ENCODE results near the gene GPC6.
A peak's percentile ranks its signal among the peaks of the same experiment; 100 is the strongest.

GPC6 gene

DNA sequence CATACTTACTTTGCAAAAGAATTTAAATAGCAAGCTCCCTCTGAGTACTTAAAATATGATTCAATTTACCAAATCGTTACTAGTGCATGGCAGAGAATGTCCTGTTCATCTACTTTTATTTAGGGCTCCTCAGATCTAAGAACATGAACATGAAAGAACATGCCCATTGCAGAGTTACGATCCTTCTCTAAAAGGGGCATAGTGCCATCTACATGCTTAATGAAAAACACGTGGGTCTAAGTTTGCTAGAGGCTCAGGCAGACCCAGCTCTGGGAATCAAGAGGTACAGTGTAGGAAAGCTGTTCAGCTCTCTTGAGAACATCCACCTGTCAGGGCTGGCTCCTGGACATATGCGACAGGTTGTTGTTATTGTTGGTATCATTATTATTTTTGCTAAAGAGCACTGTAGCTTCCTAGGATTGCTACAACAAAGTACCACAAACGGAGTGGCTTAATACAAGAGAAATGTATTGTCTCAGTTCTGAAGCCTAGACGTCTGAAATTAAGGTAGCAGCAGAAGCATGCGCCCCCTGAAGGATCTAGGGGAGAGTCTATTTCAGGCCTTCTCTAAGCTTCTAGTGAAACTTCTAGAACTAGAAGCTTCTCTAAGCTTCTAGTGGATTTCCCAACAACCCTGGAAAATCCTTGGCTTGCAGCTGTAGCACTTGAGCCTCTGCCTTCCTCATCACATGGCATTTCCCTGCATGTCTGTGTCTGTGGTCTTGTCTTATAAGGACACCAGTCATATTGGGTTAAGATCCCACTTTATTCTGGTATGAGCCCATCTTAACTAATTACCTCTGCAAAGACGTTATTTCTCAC, 1119.0 kb downstream of the GPC6 start:
- H3K4me1 ChIP-seq = peaks cover 8% of the 10 kb centered on the region
- no peak for DNase-seq (ENCODE audit: low spot score in 2 of 2)
- in situ Hi-C loops (cut with MboI; ENCODE audit: low sequenced_read_pairs) = no loop called here

DNA sequence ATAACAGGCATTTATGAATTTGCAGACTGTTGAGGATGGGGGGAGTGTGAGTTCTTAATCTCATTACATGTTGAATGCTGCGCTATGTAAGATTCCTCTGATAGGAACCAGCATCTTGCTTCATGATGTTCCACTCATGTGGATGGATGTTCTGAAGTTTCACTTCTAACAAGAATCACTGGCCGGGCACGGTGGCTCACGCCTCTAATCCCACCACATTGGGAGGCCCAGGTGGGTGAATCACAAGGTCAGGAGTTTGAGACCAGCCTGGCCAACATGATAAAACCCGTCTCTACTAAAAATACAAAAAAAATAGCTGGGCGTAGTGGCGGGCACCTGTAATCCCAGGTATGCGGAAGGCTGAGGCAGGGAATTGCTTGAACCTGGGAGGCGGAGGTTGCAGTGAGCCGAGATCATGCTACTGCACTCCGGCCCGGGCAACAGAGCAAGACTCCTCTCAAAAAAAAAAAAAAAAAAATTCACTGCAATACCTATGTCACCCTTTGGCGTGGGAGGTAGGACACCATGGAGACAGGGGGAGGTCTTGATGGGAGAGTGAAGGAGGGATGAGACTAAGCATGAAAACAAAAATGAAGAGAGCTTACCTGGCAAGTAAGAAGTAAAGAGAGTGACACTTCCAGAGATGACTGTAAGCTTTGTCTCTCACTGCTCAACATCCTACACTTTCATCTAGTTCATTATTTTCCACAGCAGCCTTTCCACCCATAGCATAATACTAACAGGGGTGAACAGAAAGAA, 1119.8 kb downstream of the GPC6 start:
- Histone ChIP-seq H3K9me3 (no peaks in the 10 kb centered on the region), H3K27me3 (ENCODE audit: low read depth) (no peaks in the 10 kb centered on the region), H3K36me3 (replicated peaks) (no peaks in the 10 kb centered on the region), H3K4me1 (peaks cover 8% of the 10 kb centered on the region), H3K4me3 (no peak overlapping the region)
- no peak for DNase-seq (ENCODE audit: low spot score in 2 of 2)
- in situ Hi-C loops (cut with MboI; ENCODE audit: low sequenced_read_pairs) = no loop called here

More for the DNA sequence above, 1119.0 kb downstream of the GPC6 start:
- Histone ChIP-seq H3K36me3 (replicated peaks) (no peaks in the 10 kb centered on the region), H3K27me3 (ENCODE audit: low read depth) (no peaks in the 10 kb centered on the region), H3K4me3 (no peak overlapping the region), H3K9me3 (no peaks in the 10 kb centered on the region)

DNA sequence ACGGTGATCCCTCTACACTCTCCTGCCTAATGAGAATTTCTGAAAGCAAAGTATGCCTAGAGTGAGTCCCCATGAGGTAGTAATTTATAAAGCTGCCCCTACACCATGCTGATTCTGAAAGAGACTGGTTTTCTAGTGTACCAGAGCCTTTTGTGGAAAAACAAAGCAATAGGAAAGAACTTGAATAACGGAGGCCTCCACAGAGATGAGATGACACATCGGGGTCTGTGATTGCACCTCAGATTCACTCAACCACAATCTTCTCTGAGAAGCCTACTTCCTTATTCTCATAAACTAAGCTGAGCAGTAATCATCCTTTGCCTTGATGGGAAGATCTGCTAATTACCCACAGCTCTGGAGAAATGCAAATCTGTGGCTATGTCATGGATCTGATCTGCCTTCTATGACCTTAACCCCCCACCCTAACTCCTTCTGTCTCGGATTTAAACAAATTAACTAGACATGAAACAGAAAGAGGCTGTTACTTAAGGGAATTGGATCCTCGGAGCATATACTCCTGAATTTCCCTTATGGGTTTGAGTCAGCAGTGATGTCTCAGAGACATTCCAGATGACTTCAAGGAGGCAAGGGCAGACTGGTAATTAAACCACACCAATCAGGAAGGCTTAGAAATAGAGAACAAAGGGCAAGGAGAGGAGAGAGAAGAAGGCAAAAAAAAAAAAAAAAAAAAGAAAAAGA, 1124.8 kb downstream of the GPC6 start:
- no peak for DNase-seq (ENCODE audit: low spot score in 2 of 2)
- H3K9me3 ChIP-seq = no peaks in the 10 kb centered on the region; the same call in 1 of the 2 replicates
- in situ Hi-C loops (cut with MboI; ENCODE audit: low sequenced_read_pairs) = loop anchor here (25.0 kb wide), 2 partner anchors 1114 to 1789 kb away; partner anchors contain the start of gene GPC6
- no peaks in the 10 kb centered on the region for H3K27me3 ChIP-seq (ENCODE audit: low read depth)
- no peaks in the 10 kb centered on the region for H3K4me1 ChIP-seq
- H3K4me3 ChIP-seq = no peak overlapping the region
- no peaks in the 10 kb centered on the region for H3K36me3 ChIP-seq (replicated peaks)

DNA sequence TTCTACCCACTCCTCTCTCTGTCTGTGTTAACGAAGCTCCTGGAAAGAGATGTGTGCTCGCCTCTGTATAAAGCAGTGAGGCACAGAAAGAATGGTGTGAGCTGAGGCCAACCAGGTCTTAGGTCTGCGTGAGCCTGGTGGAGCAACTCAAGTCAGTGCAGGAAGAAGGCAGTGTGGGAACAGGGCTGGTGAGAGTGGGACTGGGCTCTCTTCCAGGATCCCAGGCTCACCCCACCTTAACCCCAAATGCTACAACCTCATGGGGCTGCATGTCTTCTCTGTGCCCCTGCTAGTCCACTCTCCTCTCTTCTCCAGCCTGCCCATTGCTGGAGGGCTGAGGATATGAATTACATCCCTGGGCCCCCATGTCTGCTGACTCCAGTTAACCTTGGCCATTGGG, 1125.5 kb downstream of the GPC6 start:
- Histone ChIP-seq H3K4me1 (no peaks in the 10 kb centered on the region), H3K36me3 (replicated peaks) (no peaks in the 10 kb centered on the region), H3K4me3 (no peak overlapping the region), H3K27me3 (ENCODE audit: low read depth) (no peaks in the 10 kb centered on the region), H3K9me3 (no peaks in the 10 kb centered on the region; the same call in 1 of the 2 replicates)
- in situ Hi-C loops (cut with MboI; ENCODE audit: low sequenced_read_pairs) = loop anchor here (25.0 kb wide), 2 partner anchors 1115 to 1790 kb away; partner anchors contain the start of gene GPC6
- no peak for DNase-seq (ENCODE audit: low spot score in 2 of 2)

DNA sequence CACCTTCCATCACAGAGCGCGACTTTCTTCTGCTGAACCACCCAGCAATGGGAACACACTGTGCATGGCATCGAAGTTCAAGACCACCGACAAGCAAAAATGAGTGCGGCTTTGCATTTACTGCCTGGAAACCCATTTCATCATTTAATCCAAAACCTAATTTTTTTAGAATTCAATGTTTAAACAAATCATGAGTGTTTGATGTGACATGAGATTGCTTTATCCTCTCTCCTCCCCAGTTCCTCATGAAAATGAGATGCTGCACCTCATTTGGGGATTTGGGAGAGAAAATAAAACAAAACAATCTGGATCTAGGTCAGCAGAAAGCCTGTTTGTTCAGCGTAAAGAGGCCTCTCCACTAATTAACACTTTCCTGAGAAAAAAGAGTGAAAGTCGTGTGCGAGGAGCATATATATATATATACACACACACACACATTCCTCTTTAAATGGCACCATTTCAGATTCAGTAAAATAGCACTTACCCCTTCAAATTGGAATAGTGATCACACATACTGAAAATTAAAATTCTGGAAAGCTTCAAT, 1126.6 kb downstream of the GPC6 start:
- Histone ChIP-seq H3K36me3 (replicated peaks) (no peaks in the 10 kb centered on the region), H3K27me3 (ENCODE audit: low read depth) (no peaks in the 10 kb centered on the region), H3K4me1 (no peaks in the 10 kb centered on the region), H3K4me3 (no peak overlapping the region), H3K9me3 (no peaks in the 10 kb centered on the region; the same call in 1 of the 2 replicates)
- in situ Hi-C loops (cut with MboI; ENCODE audit: low sequenced_read_pairs) = loop anchor here (25.0 kb wide), 2 partner anchors 1116 to 1791 kb away; partner anchors contain the start of gene GPC6
- no peak for DNase-seq (ENCODE audit: low spot score in 2 of 2)

DNA sequence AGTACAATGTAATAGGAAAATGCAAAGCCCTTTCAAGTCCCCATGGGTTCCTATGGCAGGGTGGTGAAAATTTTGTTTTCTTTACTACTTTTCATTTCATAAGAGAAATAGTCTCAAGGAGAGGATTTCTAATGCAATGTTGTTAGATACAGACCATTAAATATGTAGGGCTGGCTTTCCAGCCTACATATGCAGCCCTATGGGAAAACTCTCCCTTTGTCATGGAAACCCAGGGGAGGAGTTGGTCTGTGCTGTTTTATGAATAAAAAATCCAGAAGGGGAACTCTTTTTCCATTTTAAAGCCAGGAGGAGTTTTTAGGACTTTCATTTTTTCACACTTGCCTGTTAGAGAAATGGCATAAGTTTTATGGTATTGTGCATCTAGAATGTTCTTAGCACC, 1133.3 kb downstream of the GPC6 start:
- in situ Hi-C loops (cut with MboI; ENCODE audit: low sequenced_read_pairs) = loop anchor here (25.0 kb wide), 2 partner anchors 1123 to 1798 kb away; partner anchors contain the start of gene GPC6
- H3K9me3 ChIP-seq = no peaks in the 10 kb centered on the region; the same call in 1 of the 2 replicates
- no peak for DNase-seq (ENCODE audit: low spot score in 2 of 2)
- H3K27me3 ChIP-seq (ENCODE audit: low read depth) = no peaks in the 10 kb centered on the region
- H3K36me3 ChIP-seq (replicated peaks) = no peaks in the 10 kb centered on the region
- H3K4me3 ChIP-seq = no peak overlapping the region
- H3K4me1 ChIP-seq = peaks cover 2% of the 10 kb centered on the region; the same call in 1 of the 2 replicates

DNA sequence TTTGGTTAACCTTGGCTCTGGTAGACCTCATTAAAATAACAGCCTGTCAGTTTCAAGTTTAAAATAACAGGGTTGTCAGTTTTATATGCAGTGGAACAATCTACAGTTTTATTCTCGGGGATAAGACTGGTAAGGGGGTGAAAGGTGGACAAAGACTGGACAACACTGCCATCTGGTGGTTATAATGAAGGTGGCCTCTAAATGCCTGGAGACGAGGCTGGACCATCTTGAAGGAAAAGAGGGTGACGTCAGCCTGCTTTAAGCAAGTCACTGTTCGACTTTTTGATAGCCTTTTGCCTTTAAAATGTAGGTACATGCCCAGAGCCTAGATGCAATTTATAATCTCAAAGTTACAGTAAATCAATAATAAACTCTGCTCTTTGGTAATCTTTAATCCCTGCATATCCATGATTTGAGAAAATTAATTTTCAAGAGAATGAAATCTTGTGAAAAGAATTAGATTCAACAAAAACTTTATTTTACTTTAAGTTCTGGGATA, 1135.9 kb downstream of the GPC6 start:
- in situ Hi-C loops (cut with MboI; ENCODE audit: low sequenced_read_pairs) = loop anchor here (25.0 kb wide), 2 partner anchors 1125 to 1800 kb away; partner anchors contain the start of gene GPC6

DNA sequence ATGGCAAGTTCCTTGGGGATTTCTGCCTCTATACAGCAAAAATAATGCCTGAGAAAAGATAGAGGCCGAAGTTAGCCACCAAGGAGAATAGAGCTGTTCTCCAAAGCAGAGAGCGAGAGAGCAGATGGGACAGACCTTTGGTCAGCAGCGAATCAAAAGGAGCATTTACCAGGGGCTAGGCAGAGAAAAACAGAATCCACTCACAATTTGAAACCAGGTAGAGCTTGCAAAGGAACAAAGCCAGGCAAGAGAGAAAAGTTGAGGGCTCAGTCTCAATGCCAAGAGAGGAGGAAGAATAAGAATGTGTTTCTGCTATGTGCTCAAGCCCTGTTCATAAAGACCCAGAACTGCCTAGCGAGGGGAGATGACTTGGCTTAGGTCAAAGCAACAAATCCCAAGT, 1140.1 kb downstream of the GPC6 start:
- Histone ChIP-seq H3K4me3 (no peak overlapping the region), H3K27me3 (ENCODE audit: low read depth) (no peaks in the 10 kb centered on the region), H3K4me1 (peaks cover 2% of the 10 kb centered on the region; the same call in 1 of the 2 replicates), H3K9me3 (no peaks in the 10 kb centered on the region), H3K36me3 (replicated peaks) (no peaks in the 10 kb centered on the region)
- in situ Hi-C loops (cut with MboI; ENCODE audit: low sequenced_read_pairs) = loop anchor here (25.0 kb wide), 2 partner anchors 1129 to 1804 kb away; partner anchors contain the start of gene GPC6
- no peak for DNase-seq (ENCODE audit: low spot score in 2 of 2)

More for the DNA sequence above, 1135.9 kb downstream of the GPC6 start:
- H3K4me3 ChIP-seq = no peak overlapping the region
- H3K27me3 ChIP-seq (ENCODE audit: low read depth) = no peaks in the 10 kb centered on the region
- DNase-seq (ENCODE audit: low spot score in 2 of 2) = peak; percentile 77 to 80
- no peaks in the 10 kb centered on the region for H3K9me3 ChIP-seq
- no peaks in the 10 kb centered on the region for H3K36me3 ChIP-seq (replicated peaks)
- H3K4me1 ChIP-seq = peaks cover 2% of the 10 kb centered on the region; the same call in 1 of the 2 replicates

DNA sequence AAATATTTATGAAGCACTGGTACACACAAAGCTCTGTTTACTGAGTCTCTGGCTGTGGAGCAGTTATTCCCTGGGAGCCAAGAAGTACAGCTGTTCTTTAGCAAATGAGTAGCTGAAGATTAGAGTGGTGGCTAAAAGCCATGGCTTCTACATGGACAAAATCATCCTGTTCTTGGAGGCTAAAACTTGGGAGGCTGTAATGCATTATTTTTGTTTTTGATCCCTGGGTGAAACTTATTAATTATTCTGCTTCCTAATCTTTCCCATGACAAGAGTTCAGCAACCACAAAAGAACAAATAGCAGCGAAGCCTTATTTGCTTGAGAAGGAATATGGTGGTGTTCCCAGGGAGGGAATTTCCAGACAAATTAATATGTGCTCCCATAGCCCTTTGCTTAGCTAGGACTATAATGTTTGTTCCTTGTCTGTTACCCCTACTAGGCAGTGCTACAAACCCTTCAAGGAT, 1143.4 kb downstream of the GPC6 start:
- no peak overlapping the region for H3K4me3 ChIP-seq
- no peaks in the 10 kb centered on the region for H3K36me3 ChIP-seq (replicated peaks)
- DNase-seq (ENCODE audit: low spot score in 2 of 2) = no peak
- no peaks in the 10 kb centered on the region for H3K27me3 ChIP-seq (ENCODE audit: low read depth)
- in situ Hi-C loops (cut with MboI; ENCODE audit: low sequenced_read_pairs) = loop anchor here (25.0 kb wide), 2 partner anchors 1133 to 1808 kb away; partner anchors contain the start of gene GPC6
- H3K4me1 ChIP-seq = no peaks in the 10 kb centered on the region
- H3K9me3 ChIP-seq = no peaks in the 10 kb centered on the region

DNA sequence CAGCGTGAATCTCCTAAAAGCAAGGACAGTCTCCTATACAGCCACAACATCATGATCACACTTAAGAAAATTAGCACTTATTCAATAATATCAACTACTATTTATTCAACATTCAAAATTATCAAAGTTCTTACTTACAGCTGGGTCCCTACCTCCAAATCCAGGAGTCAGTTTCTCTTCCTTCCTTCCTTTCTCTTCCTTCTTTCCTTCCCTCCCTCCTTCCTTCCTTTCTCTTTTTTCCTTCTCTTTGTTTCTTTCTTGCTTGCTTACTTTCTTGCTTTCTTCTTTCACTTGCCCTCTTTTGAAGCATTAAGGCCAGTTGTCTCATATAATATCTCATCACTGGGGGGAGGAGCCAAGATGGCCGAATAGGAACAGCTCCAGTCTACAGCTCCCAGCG, 1145.2 kb downstream of the GPC6 start:
- in situ Hi-C loops (cut with MboI; ENCODE audit: low sequenced_read_pairs) = loop anchor here (25.0 kb wide), 2 partner anchors 1135 to 1810 kb away; partner anchors contain the start of gene GPC6
- no peak overlapping the region for H3K4me3 ChIP-seq
- no peaks in the 10 kb centered on the region for H3K9me3 ChIP-seq
- H3K36me3 ChIP-seq (replicated peaks) = no peaks in the 10 kb centered on the region
- no peaks in the 10 kb centered on the region for H3K4me1 ChIP-seq
- DNase-seq (ENCODE audit: low spot score in 2 of 2) = no peak
- no peaks in the 10 kb centered on the region for H3K27me3 ChIP-seq (ENCODE audit: low read depth)

DNA sequence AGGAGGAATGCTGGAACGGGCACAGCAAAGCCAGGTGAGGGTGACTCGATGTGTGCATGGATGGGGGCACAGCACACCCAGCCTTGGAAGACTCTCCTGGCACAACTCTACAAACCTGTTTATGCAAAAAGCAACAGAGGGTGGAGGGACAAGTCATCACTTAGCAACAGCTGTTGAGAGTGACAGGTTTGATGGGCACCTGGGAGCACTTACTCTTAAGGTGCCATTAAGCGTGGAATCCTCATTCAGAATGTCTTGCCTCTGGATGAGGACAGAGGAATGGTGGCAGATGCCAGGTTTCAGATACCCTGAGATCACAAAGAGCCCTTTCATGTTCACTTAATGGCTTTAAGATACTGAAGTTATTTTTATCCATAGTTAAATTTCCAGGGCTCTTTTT, 1155.9 kb downstream of the GPC6 start:
- in situ Hi-C loops (cut with MboI; ENCODE audit: low sequenced_read_pairs) = no loop called here
- no peak overlapping the region for H3K4me3 ChIP-seq
- no peaks in the 10 kb centered on the region for H3K9me3 ChIP-seq
- no peaks in the 10 kb centered on the region for H3K36me3 ChIP-seq (replicated peaks)
- H3K27me3 ChIP-seq (ENCODE audit: low read depth) = no peaks in the 10 kb centered on the region; the same call in 1 of the 2 replicates
- no peak for DNase-seq (ENCODE audit: low spot score in 2 of 2)
- no peaks in the 10 kb centered on the region for H3K4me1 ChIP-seq

DNA sequence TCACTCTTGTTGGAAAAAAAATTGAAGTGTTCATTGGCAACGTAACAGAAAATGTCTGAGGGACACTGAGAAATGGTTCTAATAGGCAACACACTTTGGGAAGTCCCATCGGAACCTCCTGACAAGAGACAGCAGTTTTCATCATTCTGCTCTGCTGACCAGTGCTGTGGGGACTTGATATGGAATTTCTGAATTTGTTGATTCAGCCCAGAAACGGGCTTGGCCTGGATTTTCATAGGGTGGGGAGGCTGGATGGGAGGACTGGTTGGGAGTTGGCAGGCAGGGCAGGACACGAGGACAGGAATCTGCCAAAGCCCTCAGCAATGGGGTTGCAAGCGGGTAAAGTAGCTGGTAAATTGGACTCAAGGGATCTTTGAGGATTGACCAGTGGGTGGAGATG, 1156.4 kb downstream of the GPC6 start:
- in situ Hi-C loops (cut with MboI; ENCODE audit: low sequenced_read_pairs) = no loop called here
- Histone ChIP-seq H3K4me1 (no peaks in the 10 kb centered on the region), H3K36me3 (replicated peaks) (no peaks in the 10 kb centered on the region), H3K27me3 (ENCODE audit: low read depth) (no peaks in the 10 kb centered on the region; the same call in 1 of the 2 replicates), H3K9me3 (no peaks in the 10 kb centered on the region), H3K4me3 (no peak overlapping the region)
- DNase-seq (ENCODE audit: low spot score in 2 of 2) = no peak

All from HAP-1 (cell line).